ENCODE measurements around the gene DCTN3.

DCTN3 gene

GRCh38 chr9:34601937-34602573, 18.2 kb downstream of the DCTN3 start:
- in situ Hi-C loops (cut with MboI; ENCODE audit: low pct_unique_long_range_greater_than_20kb, low sequenced_read_pairs, unreplicated experiment) = no loop called here
- no peak for DNase-seq (ENCODE audit: low spot score)

DNA sequence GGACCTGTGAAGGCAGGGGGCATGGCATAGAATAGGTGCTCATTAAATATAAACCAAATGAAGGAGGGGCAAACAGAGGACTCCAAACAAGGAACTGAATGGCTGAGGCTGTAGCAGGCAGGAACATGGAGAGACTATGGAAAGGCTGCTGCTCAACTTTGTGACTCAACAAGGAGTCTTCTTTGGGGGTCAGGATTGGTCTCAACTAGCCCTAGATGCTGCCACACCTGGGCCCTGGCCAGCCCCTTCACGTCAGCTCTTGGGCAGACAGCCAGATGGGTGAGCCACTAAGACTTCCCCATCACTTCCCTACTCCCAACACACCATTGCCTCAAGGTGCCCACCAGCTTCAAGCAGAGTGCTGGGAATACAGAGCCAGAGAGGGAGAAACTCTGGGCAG, 19.4 kb downstream of the DCTN3 start:
- in situ Hi-C loops (cut with MboI; ENCODE audit: low pct_unique_long_range_greater_than_20kb, low sequenced_read_pairs, unreplicated experiment) = no loop called here
- no peak for DNase-seq (ENCODE audit: low spot score)
- no peak for TF ChIP-seq CTCF (IDR thresholded peaks at IDR 0.05; ENCODE audit: extremely low read depth, insufficient read depth, missing control alignments)

More at GRCh38 chr9:34601937-34602573, 18.2 kb downstream of the DCTN3 start:
- no peak for TF ChIP-seq CTCF (IDR thresholded peaks at IDR 0.05; ENCODE audit: extremely low read depth, insufficient read depth, missing control alignments)

- no peak for TF ChIP-seq CTCF (IDR thresholded peaks at IDR 0.05; ENCODE audit: extremely low read depth, insufficient read depth, missing control alignments)
- in situ Hi-C loops (cut with MboI; ENCODE audit: low pct_unique_long_range_greater_than_20kb, low sequenced_read_pairs, unreplicated experiment) = loop anchor here (25.0 kb wide), 1 partner anchor 162 kb away; no protein-coding TSS in a partner anchor
- DNase-seq (ENCODE audit: low spot score) = no peak
Observed at GRCh38 chr9:34599546-34599945, 20.7 kb downstream of the DCTN3 start.

DNA sequence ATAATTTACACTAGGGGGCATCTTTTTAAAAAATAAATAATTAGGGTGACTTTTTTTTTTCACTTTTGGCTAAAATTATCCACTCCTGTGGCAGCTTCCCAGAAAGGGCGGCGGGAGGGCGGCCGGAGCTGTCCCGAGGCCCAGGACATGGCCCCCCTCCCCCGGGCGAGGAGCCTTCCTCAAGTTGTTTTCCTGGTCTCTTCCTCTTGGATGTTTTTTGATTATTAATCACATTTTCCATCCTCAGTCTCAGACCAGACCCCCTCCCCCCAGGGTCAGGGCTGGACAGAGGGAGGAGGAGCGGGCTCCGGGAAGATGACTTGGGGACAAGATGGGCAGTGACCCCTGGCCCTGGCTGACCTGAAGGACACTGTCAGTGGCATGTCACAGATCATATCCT, 26.1 kb downstream of the DCTN3 start:
- no peak for DNase-seq (ENCODE audit: low spot score)
- in situ Hi-C loops (cut with MboI; ENCODE audit: low pct_unique_long_range_greater_than_20kb, low sequenced_read_pairs, unreplicated experiment) = loop anchor here (25.0 kb wide), 1 partner anchor 157 kb away; no protein-coding TSS in a partner anchor
- no peak for TF ChIP-seq CTCF (IDR thresholded peaks at IDR 0.05; ENCODE audit: extremely low read depth, insufficient read depth, missing control alignments)

GRCh38 chr9:34592895-34593601, 27.2 kb downstream of the DCTN3 start:
- TF ChIP-seq CTCF (IDR thresholded peaks at IDR 0.05; ENCODE audit: extremely low read depth, insufficient read depth, missing control alignments) = no peak
- no peak for DNase-seq (ENCODE audit: low spot score)
- in situ Hi-C loops (cut with MboI; ENCODE audit: low pct_unique_long_range_greater_than_20kb, low sequenced_read_pairs, unreplicated experiment) = loop anchor here (25.0 kb wide), 1 partner anchor 156 kb away; no protein-coding TSS in a partner anchor

GRCh38 chr9:34591917-34592866, 28.1 kb downstream of the DCTN3 start:
- no peak for DNase-seq (ENCODE audit: low spot score)
- in situ Hi-C loops (cut with MboI; ENCODE audit: low pct_unique_long_range_greater_than_20kb, low sequenced_read_pairs, unreplicated experiment) = loop anchor here (25.0 kb wide), 1 partner anchor 155 kb away; no protein-coding TSS in a partner anchor
- no peak for TF ChIP-seq CTCF (IDR thresholded peaks at IDR 0.05; ENCODE audit: extremely low read depth, insufficient read depth, missing control alignments)
